RWPE2 (cell line): ENCODE results near the gene WASL.
A peak's percentile ranks its signal among the peaks of the same experiment; 100 is the strongest.

Source experiments
- ATAC-seq: fragments of 200-7000 bp; cut with Tn5 transposase; 3 replicates; pipeline ENCODE4 v1.9.1; 2021; ENCODE audit warnings: low read depth
- DNase-seq: peaks from one replicate; pipeline ENCODE4 v3.0.0-alpha.2; 2020; ENCODE audit warnings: low spot score
- H3K27ac ChIP-seq: fragments of 450-650 bp; 2 replicates; pipeline ENCODE4 v1.5.1; 2017; ENCODE audit warnings: mild to moderate bottlenecking; ENCODE audit not compliant: poor library complexity, severe bottlenecking
- H3K27me3 ChIP-seq: fragments of 250-450 bp; sonication (Bioruptor Pico); 2 replicates; pipeline ENCODE4 v1.5.1; 2021; ENCODE audit warnings: mild to moderate bottlenecking, moderate library complexity; ENCODE audit not compliant: insufficient read depth, poor library complexity, severe bottlenecking
- H3K36me3 ChIP-seq: fragments of 250-450 bp; sonication (Bioruptor Pico); 2 replicates; pipeline ENCODE4 v1.5.1; 2020; ENCODE audit warnings: low read depth, mild to moderate bottlenecking, moderate library complexity
- H3K4me1 ChIP-seq: fragments of 250-450 bp; sonication (Bioruptor Pico); 2 replicates; pipeline ENCODE4 v1.5.1; 2021; ENCODE audit warnings: mild to moderate bottlenecking, moderate library complexity; ENCODE audit not compliant: insufficient read depth, poor library complexity, severe bottlenecking
- H3K4me3 ChIP-seq: fragments of 250-450 bp; sonication (Bioruptor Pico); 2 replicates; pipeline ENCODE4 v1.5.1; 2021; ENCODE audit warnings: mild to moderate bottlenecking, moderate library complexity; ENCODE audit not compliant: severe bottlenecking
- H3K9me3 ChIP-seq: fragments of 250-450 bp; sonication (Bioruptor Pico); 2 replicates; pipeline ENCODE4 v1.5.1; 2021; ENCODE audit warnings: mild to moderate bottlenecking, moderate library complexity; ENCODE audit not compliant: severe bottlenecking
- CTCF ChIP-seq: fragments of 450-650 bp; IDR thresholded peaks from one replicate; pipeline ENCODE4 v1.5.1; 2017; ENCODE audit warnings: mild to moderate bottlenecking, moderate library complexity; ENCODE audit not compliant: poor library complexity, severe bottlenecking

Gene WASL

GRCh38 chr7:123774496-123774895 is 25.7 kb upstream of the WASL start:
- H3K4me3 ChIP-seq: no peak overlapping the region
- TF ChIP-seq CTCF: no peak
- H3K9me3 ChIP-seq: no peaks in the 10 kb centered on the region
- DNase-seq (no peak), ATAC-seq (no peak)
- H3K27ac ChIP-seq: peak overlapping the region; percentile 47
- peaks cover 37% of the 10 kb centered on the region for H3K4me1 ChIP-seq
- no peaks in the 10 kb centered on the region for H3K27me3 ChIP-seq
- no peaks in the 10 kb centered on the region for H3K36me3 ChIP-seq

- H3K9me3 ChIP-seq: no peaks in the 10 kb centered on the region
- no peaks in the 10 kb centered on the region for H3K27me3 ChIP-seq
- H3K4me1 ChIP-seq: peaks cover 43% of the 10 kb centered on the region
- DNase-seq (no peak), ATAC-seq (peak; percentile 53)
- no peak overlapping the region for H3K4me3 ChIP-seq
- peak overlapping the region; percentile 47 for H3K27ac ChIP-seq
- TF ChIP-seq CTCF: no peak
- no peaks in the 10 kb centered on the region for H3K36me3 ChIP-seq
These were observed 24.7 kb upstream of the WASL start for GRCh38 chr7:123773481-123773880.

- no peaks in the 10 kb centered on the region for H3K27me3 ChIP-seq
- peak overlapping the region; percentile 47 for H3K27ac ChIP-seq
- H3K4me1 ChIP-seq: peaks cover 43% of the 10 kb centered on the region
- no peak for TF ChIP-seq CTCF
- ATAC-seq: no peak
- H3K9me3 ChIP-seq: no peaks in the 10 kb centered on the region
- no peak for DNase-seq
- no peaks in the 10 kb centered on the region for H3K36me3 ChIP-seq
- H3K4me3 ChIP-seq: no peak overlapping the region
These were observed 23.8 kb upstream of the WASL start for GRCh38 chr7:123772652-123773051.

GRCh38 chr7:123771846-123772245 is 23.0 kb upstream of the WASL start:
- Histone ChIP-seq H3K4me1 (peaks cover 43% of the 10 kb centered on the region), H3K36me3 (no peaks in the 10 kb centered on the region), H3K27me3 (no peaks in the 10 kb centered on the region), H3K9me3 (no peaks in the 10 kb centered on the region), H3K4me3 (no peak overlapping the region), H3K27ac (no peak overlapping the region)
- TF ChIP-seq CTCF: no peak
- no peak for ATAC-seq
- DNase-seq: no peak

- ATAC-seq (no peak), DNase-seq (no peak)
- no peaks in the 10 kb centered on the region for H3K9me3 ChIP-seq
- no peaks in the 10 kb centered on the region for H3K27me3 ChIP-seq
- peaks cover 43% of the 10 kb centered on the region for H3K4me1 ChIP-seq
- H3K27ac ChIP-seq: peak overlapping the region; percentile 66
- H3K36me3 ChIP-seq: no peaks in the 10 kb centered on the region
- no peak overlapping the region for H3K4me3 ChIP-seq
- TF ChIP-seq CTCF: peak; percentile 19
These were observed 22.5 kb upstream of the WASL start for GRCh38 chr7:123771256-123771655.
